OCI-LY3 (cell line): ENCODE measurements around the gene GTF2E1.

Experiments
- H2AFZ ChIP-seq: fragments of 200-600, 300-600 bp; shearing (Covaris generic); 2 replicates; pipeline ENCODE4 v1.6.0; 2014; ENCODE audit warnings: antibody characterized with exemption, low read depth, low read length
- H3K27ac ChIP-seq: fragments of 200-600, 300-600 bp; sonication (generic); 2 replicates; pipeline ENCODE4 v1.5.1; 2014; ENCODE audit warnings: mild to moderate bottlenecking, low read length, moderate library complexity, mixed read lengths
- H3K27me3 ChIP-seq: fragments of 200-600, 300-600 bp; sonication (generic); 2 replicates; pipeline ENCODE4 v1.6.1; 2014; ENCODE audit warnings: low read depth, low read length, mixed read lengths
- H3K36me3 ChIP-seq: fragments of 200-600, 300-600 bp; sonication (generic); replicated peaks from 2 replicates; pipeline ENCODE3; 2014; ENCODE audit warnings: low read depth, low read length, mixed read lengths
- H3K4me1 ChIP-seq: fragments of 300-600, 200-600 bp; sonication (generic); 2 replicates; pipeline ENCODE4 v1.6.1; 2014; ENCODE audit warnings: low read length, mixed read lengths
- H3K4me2 ChIP-seq: fragments of 200-600, 300-600 bp; sonication (generic); 2 replicates; pipeline ENCODE4 v1.6.1; 2014; ENCODE audit warnings: low read length, mixed read lengths
- H3K4me3 ChIP-seq: fragments of 300-600, 200-600 bp; sonication (generic); 2 replicates; pipeline ENCODE4 v1.5.1; 2014; ENCODE audit warnings: antibody characterized with exemption, mild to moderate bottlenecking, low read length, moderate library complexity
- H3K79me2 ChIP-seq: fragments of 300-600, 200-600 bp; shearing (Covaris generic); 2 replicates; pipeline ENCODE4 v1.6.1; 2014; ENCODE audit warnings: mild to moderate bottlenecking, low read length, mixed read lengths
- H3K9ac ChIP-seq: fragments of 300-600, 200-600 bp; shearing (Covaris generic); 2 replicates; pipeline ENCODE4 v1.6.0; 2014; ENCODE audit warnings: mild to moderate bottlenecking, low read length, moderate library complexity
- H3K9me3 ChIP-seq: fragments of 200-600, 300-600 bp; shearing (Covaris generic); 2 replicates; pipeline ENCODE4 v1.6.1; 2014; ENCODE audit warnings: low read length, mixed read lengths; ENCODE audit not compliant: insufficient read depth
- H4K20me1 ChIP-seq: fragments of 200-600, 300-600 bp; sonication (generic); 2 replicates; pipeline ENCODE4 v1.6.1; 2016; ENCODE audit warnings: low read length, mixed read lengths; ENCODE audit not compliant: insufficient read depth
- CTCF ChIP-seq: fragments of 200-600, 300-600 bp; sonication (generic); IDR thresholded peaks from 2 replicates; pipeline ENCODE4 v1.5.1; 2014; ENCODE audit warnings: antibody characterized with exemption, low read length, low read depth
- EZH2phosphoT487 ChIP-seq: fragments of 200-600 bp; shearing (Covaris generic); IDR thresholded peaks from 2 replicates; pipeline ENCODE4 v1.6.1; 2018; ENCODE audit warnings: antibody characterized with exemption, mixed run types, low read depth

GTF2E1 gene

GRCh38 chr3:120823156-120823555 is 80.6 kb downstream of the GTF2E1 start:
- TF ChIP-seq CTCF (no peak), EZH2phosphoT487 (no peak)
- no peak overlapping the region for H3K27ac ChIP-seq
- no peak overlapping the region for H3K9ac ChIP-seq
- H3K4me1 ChIP-seq = no peaks in the 10 kb centered on the region
- H3K79me2 ChIP-seq = no peaks in the 10 kb centered on the region
- no peaks in the 10 kb centered on the region for H3K36me3 ChIP-seq
- H3K4me3 ChIP-seq = no peak overlapping the region
- no peaks in the 10 kb centered on the region; the same call in 1 of the 2 replicates for H3K27me3 ChIP-seq
- H3K9me3 ChIP-seq = no peaks in the 10 kb centered on the region
- H2AFZ ChIP-seq = no peak overlapping the region
- no peak overlapping the region for H3K4me2 ChIP-seq
- H4K20me1 ChIP-seq = no peaks in the 10 kb centered on the region

GRCh38 chr3:120824613-120825012 is 82.1 kb downstream of the GTF2E1 start:
- no peaks in the 10 kb centered on the region for H3K9me3 ChIP-seq
- TF ChIP-seq CTCF (no peak), EZH2phosphoT487 (no peak)
- no peaks in the 10 kb centered on the region; the same call in 1 of the 2 replicates for H3K27me3 ChIP-seq
- no peaks in the 10 kb centered on the region for H3K36me3 ChIP-seq
- H3K9ac ChIP-seq = no peak overlapping the region
- no peak overlapping the region for H3K4me2 ChIP-seq
- no peak overlapping the region for H3K4me3 ChIP-seq
- H3K79me2 ChIP-seq = no peaks in the 10 kb centered on the region
- H4K20me1 ChIP-seq = no peaks in the 10 kb centered on the region
- no peak overlapping the region for H2AFZ ChIP-seq
- H3K4me1 ChIP-seq = no peaks in the 10 kb centered on the region
- no peak overlapping the region for H3K27ac ChIP-seq

GRCh38 chr3:120828796-120829195 is 86.3 kb downstream of the GTF2E1 start:
- Histone ChIP-seq H3K4me1 (no peaks in the 10 kb centered on the region), H3K4me2 (no peak overlapping the region), H3K36me3 (no peaks in the 10 kb centered on the region), H2AFZ (no peak overlapping the region), H3K4me3 (no peak overlapping the region), H4K20me1 (no peaks in the 10 kb centered on the region), H3K9ac (no peak overlapping the region), H3K9me3 (no peaks in the 10 kb centered on the region), H3K27ac (no peak overlapping the region), H3K27me3 (no peaks in the 10 kb centered on the region; the same call in 1 of the 2 replicates), H3K79me2 (no peaks in the 10 kb centered on the region)
- TF ChIP-seq EZH2phosphoT487 (no peak), CTCF (no peak)

GRCh38 chr3:120831066-120831465 is 88.5 kb downstream of the GTF2E1 start:
- TF ChIP-seq CTCF (no peak), EZH2phosphoT487 (no peak)

More at GRCh38 chr3:120831066-120831465, 88.5 kb downstream of the GTF2E1 start:
- H3K79me2 ChIP-seq = no peaks in the 10 kb centered on the region
- H3K27ac ChIP-seq = no peak overlapping the region
- no peak overlapping the region for H3K4me2 ChIP-seq
- H4K20me1 ChIP-seq = no peaks in the 10 kb centered on the region
- H3K27me3 ChIP-seq = no peaks in the 10 kb centered on the region
- no peaks in the 10 kb centered on the region for H3K36me3 ChIP-seq
- H3K4me1 ChIP-seq = no peaks in the 10 kb centered on the region
- H3K9ac ChIP-seq = no peak overlapping the region
- no peak overlapping the region for H3K4me3 ChIP-seq
- H2AFZ ChIP-seq = no peak overlapping the region
- H3K9me3 ChIP-seq = no peaks in the 10 kb centered on the region
